CD8-positive, alpha-beta memory T cell (primary cell): ENCODE measurements around the gene APP. TPM values are rescaled to one million over a fixed set of nuclear protein-coding genes. Genes with fewer than 3 reads are reported as not detected.

ENCODE experiments used
- CTCF ChIA-PET: fragments of 350-600 bp; sonication (Branson Sonifier 250); formaldehyde crosslinking; loops from one replicate; lab custom pipeline; 2021; ENCODE audit warnings: antibody characterized with exemption; lab: Charles Lee
- POLR2A ChIA-PET: fragments of 350-600 bp; sonication (Branson Sonifier 250); formaldehyde crosslinking; loops from one replicate; lab custom pipeline; 2021; ENCODE audit warnings: antibody characterized with exemption; lab: Charles Lee
- DNase-seq, 5 donors: peaks; one replicate each; pipeline versions ENCODE4 v3.0.0 to v3.0.0-alpha.2; 2020 to 2022; ENCODE audit warnings: mixed read lengths in 1 of 5
- H3K27ac ChIP-seq: one replicate; pipeline ENCODE4 v1.7.0; 2013; ENCODE audit warnings: low read depth, mild to moderate bottlenecking, low read length, moderate library complexity
- H3K27me3 ChIP-seq: 2 replicates; pipeline ENCODE4 v1.7.0; 2013; ENCODE audit warnings: low read length, mild to moderate bottlenecking; ENCODE audit not compliant: insufficient read depth, poor library complexity, severe bottlenecking
- H3K36me3 ChIP-seq: 2 replicates; pipeline ENCODE4 v1.7.0; 2013; ENCODE audit warnings: mild to moderate bottlenecking, low read length, moderate library complexity; ENCODE audit not compliant: insufficient read depth
- H3K4me1 ChIP-seq: 2 replicates; pipeline ENCODE4 v1.7.0; 2013; ENCODE audit warnings: mild to moderate bottlenecking, low read length, moderate library complexity; ENCODE audit not compliant: insufficient read depth
- H3K4me3 ChIP-seq: 2 replicates; pipeline ENCODE4 v1.7.0; 2013; ENCODE audit warnings: mild to moderate bottlenecking, low read length
- H3K9me3 ChIP-seq: 2 replicates; pipeline ENCODE4 v1.7.0; 2013; ENCODE audit warnings: mild to moderate bottlenecking, low read length
- H3K27ac Mint-ChIP-seq, 8 donors: one replicate each; pipeline ENCODE4 v1.8.0; 2020 to 2021; ENCODE audit warnings: mixed read lengths in 8 of 8, mild to moderate bottlenecking in 6 of 8, inconsistent platforms in 3 of 8, moderate library complexity in 3 of 8
- H3K27me3 Mint-ChIP-seq, 2 donors: one replicate each; pipeline ENCODE4 v1.8.0; 2020 to 2021; ENCODE audit warnings: mixed read lengths in 2 of 2, mild to moderate bottlenecking in 1 of 2, moderate library complexity in 1 of 2
- H3K36me3 Mint-ChIP-seq, 3 donors: one replicate each; pipeline ENCODE4 v1.8.0; 2020 to 2021; ENCODE audit warnings: mixed read lengths in 3 of 3, inconsistent platforms in 1 of 3, mild to moderate bottlenecking in 1 of 3
- H3K4me1 Mint-ChIP-seq, 3 donors: one replicate each; pipeline ENCODE4 v1.8.0; 2020 to 2021; ENCODE audit warnings: mixed read lengths in 3 of 3, inconsistent platforms in 1 of 3, mild to moderate bottlenecking in 1 of 3
- H3K4me3 Mint-ChIP-seq, 7 donors: one replicate each; pipeline ENCODE4 v1.8.0; 2020 to 2021; ENCODE audit warnings: mixed read lengths in 7 of 7, mild to moderate bottlenecking in 6 of 7, moderate library complexity in 4 of 7, inconsistent platforms in 2 of 7
- H3K9me3 Mint-ChIP-seq, 5 donors: one replicate each; pipeline ENCODE4 v1.8.0; 2020 to 2022; ENCODE audit warnings: mixed read lengths in 5 of 5, mild to moderate bottlenecking in 3 of 5, moderate library complexity in 2 of 5, inconsistent platforms in 1 of 5
- polyA plus RNA-seq: library from polyadenylated mRNA; unstranded; fragments of 300-500 nt; fragmentation: Illumina TruSeq; gene quantifications from one replicate; pipeline ENCODE4 v1.2.3, GENCODE V29; 2021
- total RNA-seq, 2 experiments: library from RNA; stranded (reverse); gene quantifications; one replicate each; pipeline ENCODE4 v1.2.3, GENCODE V29; 2021

APP gene
- total and polyA plus RNA-seq, 3 experiments from 2014 or later: 5.3 to 15.3 (median 15.2) TPM

GRCh38 chr21:25837533-25838265 is 332.9 kb downstream of the APP start:
- peaks cover 8 to 23% of the 10 kb centered on the region in 2 donors for H3K27me3 Mint-ChIP-seq
- no peak overlapping the region for H3K27ac Mint-ChIP-seq
- H3K27me3 ChIP-seq: no peaks in the 10 kb centered on the region
- no peak overlapping the region for H3K4me3 Mint-ChIP-seq
- H3K9me3 Mint-ChIP-seq: peaks cover 3 to 10% (median 6%) of the 10 kb centered on the region in 5 donors
- H3K27ac ChIP-seq: no peak overlapping the region
- no peaks in the 10 kb centered on the region for H3K4me1 Mint-ChIP-seq
- H3K4me3 ChIP-seq: no peak overlapping the region
- ChIA-PET POLR2A (no interaction called here), CTCF (no interaction called here)
- DNase-seq: no peak
- H3K36me3 Mint-ChIP-seq: peaks cover 0 to 5% (median 0%) of the 10 kb centered on the region in 3 donors
- no peaks in the 10 kb centered on the region for H3K36me3 ChIP-seq
- H3K9me3 ChIP-seq: no peaks in the 10 kb centered on the region
- H3K4me1 ChIP-seq: no peaks in the 10 kb centered on the region

- H3K36me3 ChIP-seq: no peaks in the 10 kb centered on the region
- DNase-seq: no peak
- no peak overlapping the region for H3K4me3 ChIP-seq
- peaks cover 0 to 1% (median 0%) of the 10 kb centered on the region in 3 donors for H3K4me1 Mint-ChIP-seq
- H3K4me1 ChIP-seq: no peaks in the 10 kb centered on the region
- peaks cover 3 to 10% (median 6%) of the 10 kb centered on the region in 5 donors for H3K9me3 Mint-ChIP-seq
- no peaks in the 10 kb centered on the region for H3K9me3 ChIP-seq
- H3K27ac ChIP-seq: no peak overlapping the region
- POLR2A ChIA-PET: no interaction called here
- CTCF ChIA-PET: no interaction called here
- H3K4me3 Mint-ChIP-seq: no peak overlapping the region
- no peak overlapping the region for H3K27ac Mint-ChIP-seq
- peaks cover 11 to 26% of the 10 kb centered on the region in 2 donors for H3K27me3 Mint-ChIP-seq
- H3K27me3 ChIP-seq: no peaks in the 10 kb centered on the region
- peaks cover 0 to 5% (median 0%) of the 10 kb centered on the region in 3 donors for H3K36me3 Mint-ChIP-seq
These were observed 334.2 kb downstream of the APP start for GRCh38 chr21:25836396-25836795.

GRCh38 chr21:25834381-25834780 is 336.2 kb downstream of the APP start:
- H3K4me3 ChIP-seq: no peak overlapping the region
- ChIA-PET POLR2A (no interaction called here), CTCF (no interaction called here)
- H3K27ac ChIP-seq: no peak overlapping the region
- Mint-ChIP-seq H3K4me1 (peaks cover 0 to 3% (median 0%) of the 10 kb centered on the region in 3 donors), H3K27ac (no peak overlapping the region), H3K4me3 (no peak overlapping the region), H3K27me3 (peaks cover 9 to 27% of the 10 kb centered on the region in 2 donors), H3K9me3 (peaks cover 0 to 4% (median 0%) of the 10 kb centered on the region in 5 donors), H3K36me3 (no peaks in the 10 kb centered on the region)
- no peaks in the 10 kb centered on the region for H3K9me3 ChIP-seq
- no peaks in the 10 kb centered on the region for H3K4me1 ChIP-seq
- DNase-seq: no peak
- no peaks in the 10 kb centered on the region for H3K36me3 ChIP-seq
- no peaks in the 10 kb centered on the region for H3K27me3 ChIP-seq

GRCh38 chr21:25831300-25831960 is 339.1 kb downstream of the APP start:
- no peaks in the 10 kb centered on the region for H3K36me3 ChIP-seq
- no peak overlapping the region for H3K4me3 ChIP-seq
- POLR2A ChIA-PET: no interaction called here
- H3K4me1 Mint-ChIP-seq: peaks cover 0 to 3% (median 0%) of the 10 kb centered on the region in 3 donors
- CTCF ChIA-PET: no interaction called here
- no peak overlapping the region for H3K27ac Mint-ChIP-seq
- no peaks in the 10 kb centered on the region for H3K9me3 ChIP-seq
- peaks cover 0 to 4% (median 0%) of the 10 kb centered on the region in 5 donors for H3K9me3 Mint-ChIP-seq
- H3K27me3 ChIP-seq: no peaks in the 10 kb centered on the region
- no peak overlapping the region for H3K4me3 Mint-ChIP-seq
- DNase-seq: no peak
- no peaks in the 10 kb centered on the region for H3K36me3 Mint-ChIP-seq
- H3K4me1 ChIP-seq: no peaks in the 10 kb centered on the region
- H3K27me3 Mint-ChIP-seq: peaks cover 9 to 34% of the 10 kb centered on the region in 2 donors
- H3K27ac ChIP-seq: no peak overlapping the region
